Measurements from ENCODE around the gene FBXO5. TPM values are rescaled to one million over a fixed set of nuclear protein-coding genes. Genes with fewer than 3 reads are reported as not detected.
A peak's percentile ranks its signal among the peaks of the same experiment; 100 is the strongest.

FBXO5 gene
- total RNA-seq, 4 donors from 2014 or later: 1.5 to 3.2 (median 2.5) TPM

DNA sequence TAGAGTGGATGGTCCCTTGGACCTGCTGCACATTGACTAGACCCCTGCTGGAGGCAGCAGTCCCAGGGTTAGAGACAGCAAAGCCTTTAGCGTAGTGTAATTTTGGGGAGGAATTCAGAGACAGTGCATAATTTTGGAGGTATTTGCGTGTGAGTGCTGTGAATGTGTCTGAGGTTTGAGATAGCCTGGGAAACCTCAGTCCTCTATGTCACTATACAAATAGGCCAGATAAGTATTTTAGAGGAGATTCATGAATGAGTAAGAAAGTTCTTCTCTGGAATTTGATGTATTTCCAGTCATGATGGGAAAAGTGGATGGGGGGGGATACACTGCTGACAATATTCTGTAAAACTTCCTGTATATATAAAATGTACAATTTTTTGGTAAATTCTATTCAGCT is 45.4 kb upstream of the FBXO5 start:
- H3K4me1 ChIP-seq: peaks cover 0 to 9% (median 0%) of the 10 kb centered on the region in 4 donors
- in situ Hi-C loops (cut with MboI; ENCODE audit: low pct_ligation_motif_present in 1 of 4, low pct_unique_long_range_greater_than_20kb in 1 of 4, low sequenced_read_pairs in 3 of 4) (loop anchor here in 3 of 4 donors (10.0 to 25.0 kb wide), 4 partner anchors 73 to 484 kb away; no protein-coding TSS in a partner anchor), intact Hi-C loops (cut with DNase I; ENCODE audit: low total_unique reads) (loop anchor here (5.0 kb wide), 1 partner anchor 166 kb away; no protein-coding TSS in a partner anchor)
- H3K27ac ChIP-seq: no peak overlapping the region
- 88 to 90% methylated on average over 1 to 2 of the region's 2 CpGs for WGBS, 2 donors (ENCODE audit: low coverage in 1 of 2)
- H3K36me3 ChIP-seq: no peaks in the 10 kb centered on the region
- no peaks in the 10 kb centered on the region for H3K27me3 ChIP-seq
- H3K4me3 ChIP-seq: no peak overlapping the region
- no peaks in the 10 kb centered on the region for H3K9me3 ChIP-seq
- TF ChIP-seq POLR2AphosphoS5 (IDR thresholded peaks at IDR 0.05) (no peak), POLR2A (IDR thresholded peaks at IDR 0.05) (no peak), EP300 (IDR thresholded peaks at IDR 0.05; ENCODE audit: low read depth) (no peak)
- TF ChIP-seq, protein P1, sequence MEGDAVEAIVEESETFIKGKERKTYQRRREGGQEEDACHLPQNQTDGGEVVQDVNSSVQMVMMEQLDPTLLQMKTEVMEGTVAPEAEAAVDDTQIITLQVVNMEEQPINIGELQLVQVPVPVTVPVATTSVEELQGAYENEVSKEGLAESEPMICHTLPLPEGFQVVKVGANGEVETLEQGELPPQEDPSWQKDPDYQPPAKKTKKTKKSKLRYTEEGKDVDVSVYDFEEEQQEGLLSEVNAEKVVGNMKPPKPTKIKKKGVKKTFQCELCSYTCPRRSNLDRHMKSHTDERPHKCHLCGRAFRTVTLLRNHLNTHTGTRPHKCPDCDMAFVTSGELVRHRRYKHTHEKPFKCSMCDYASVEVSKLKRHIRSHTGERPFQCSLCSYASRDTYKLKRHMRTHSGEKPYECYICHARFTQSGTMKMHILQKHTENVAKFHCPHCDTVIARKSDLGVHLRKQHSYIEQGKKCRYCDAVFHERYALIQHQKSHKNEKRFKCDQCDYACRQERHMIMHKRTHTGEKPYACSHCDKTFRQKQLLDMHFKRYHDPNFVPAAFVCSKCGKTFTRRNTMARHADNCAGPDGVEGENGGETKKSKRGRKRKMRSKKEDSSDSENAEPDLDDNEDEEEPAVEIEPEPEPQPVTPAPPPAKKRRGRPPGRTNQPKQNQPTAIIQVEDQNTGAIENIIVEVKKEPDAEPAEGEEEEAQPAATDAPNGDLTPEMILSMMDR (IDR thresholded peaks at IDR 0.05): no peak
- no peak for DNase-seq

GRCh38 chr6:153027480-153027879 is 44.6 kb upstream of the FBXO5 start:
- TF ChIP-seq, protein P1 (IDR thresholded peaks at IDR 0.05): no peak
- TF ChIP-seq POLR2AphosphoS5 (IDR thresholded peaks at IDR 0.05) (no peak), POLR2A (IDR thresholded peaks at IDR 0.05) (no peak), EP300 (IDR thresholded peaks at IDR 0.05; ENCODE audit: low read depth) (no peak)
- Histone ChIP-seq H3K27me3 (no peaks in the 10 kb centered on the region), H3K4me1 (peaks cover 0 to 9% (median 0%) of the 10 kb centered on the region in 4 donors), H3K4me3 (no peak overlapping the region), H3K9me3 (no peaks in the 10 kb centered on the region), H3K36me3 (no peaks in the 10 kb centered on the region), H3K27ac (no peak overlapping the region)
- in situ Hi-C loops (cut with MboI; ENCODE audit: low pct_ligation_motif_present in 1 of 4, low pct_unique_long_range_greater_than_20kb in 1 of 4, low sequenced_read_pairs in 3 of 4) (loop anchor here in 3 of 4 donors (10.0 to 25.0 kb wide), 4 partner anchors 73 to 485 kb away; no protein-coding TSS in a partner anchor), intact Hi-C loops (cut with DNase I; ENCODE audit: low total_unique reads) (loop anchor here (5.0 kb wide), 1 partner anchor 165 kb away; no protein-coding TSS in a partner anchor)
- WGBS, 2 donors (ENCODE audit: low coverage in 1 of 2): 87 to 93% methylated on average over 3 to 4 of the region's 4 CpGs
- DNase-seq: no peak

GRCh38 chr6:153024709-153025017 is 41.8 kb upstream of the FBXO5 start:
- in situ Hi-C loops (cut with MboI; ENCODE audit: low pct_ligation_motif_present in 1 of 4, low pct_unique_long_range_greater_than_20kb in 1 of 4, low sequenced_read_pairs in 3 of 4) (loop anchor here in 3 of 4 donors (10.0 to 25.0 kb wide), 4 partner anchors 70 to 488 kb away; no protein-coding TSS in a partner anchor), intact Hi-C loops (cut with DNase I; ENCODE audit: low total_unique reads) (loop anchor here (5.0 kb wide), 1 partner anchor 162 kb away; no protein-coding TSS in a partner anchor)
- no peak overlapping the region for H3K27ac ChIP-seq
- TF ChIP-seq EP300 (IDR thresholded peaks at IDR 0.05; ENCODE audit: low read depth): no peak
- TF ChIP-seq, protein P1 (IDR thresholded peaks at IDR 0.05): peak in 1 of 5 experiments; percentile 6
- no peaks in the 10 kb centered on the region for H3K4me1 ChIP-seq
- H3K27me3 ChIP-seq: no peaks in the 10 kb centered on the region
- no peaks in the 10 kb centered on the region for H3K9me3 ChIP-seq
- DNase-seq: no peak
- no peaks in the 10 kb centered on the region for H3K36me3 ChIP-seq
- H3K4me3 ChIP-seq: no peak overlapping the region
- 0 to 9% methylated on average over 1 of the region's 1 CpG for WGBS, 2 donors (ENCODE audit: low coverage in 1 of 2)

- DNase-seq: peak; percentile 22
These were observed 41.3 kb upstream of the FBXO5 start for GRCh38 chr6:153023977-153024708.

More at GRCh38 chr6:153023977-153024708, 41.3 kb upstream of the FBXO5 start:
- H3K27me3 ChIP-seq: no peaks in the 10 kb centered on the region
- no peak overlapping the region for H3K27ac ChIP-seq
- 38 to 42% methylated on average over 6 of the region's 6 CpGs for WGBS, 2 donors (ENCODE audit: low coverage in 1 of 2)
- no peak for TF ChIP-seq POLR2A (IDR thresholded peaks at IDR 0.05)
- TF ChIP-seq, protein P1 (IDR thresholded peaks at IDR 0.05): peak; percentile 62 to 77 (median 75)
- in situ Hi-C loops (cut with MboI; ENCODE audit: low pct_ligation_motif_present in 1 of 4, low pct_unique_long_range_greater_than_20kb in 1 of 4, low sequenced_read_pairs in 3 of 4): loop anchor here in 1 of 4 donors (10.0 kb wide), 2 partner anchors 69 to 169 kb away; no protein-coding TSS in a partner anchor
- no peaks in the 10 kb centered on the region for H3K9me3 ChIP-seq
- no peaks in the 10 kb centered on the region for H3K36me3 ChIP-seq
- no peaks in the 10 kb centered on the region for H3K4me1 ChIP-seq
- intact Hi-C loops (cut with DNase I; ENCODE audit: low total_unique reads): no loop called here
- H3K4me3 ChIP-seq: no peak overlapping the region

Measured in transverse colon (tissue), 4 donors.